Measurements from ENCODE around the gene ARAP3.
"Not testable (repeated sequence)": the region's sequence is repeated elsewhere in the genome, so short reads cannot be mapped to it uniquely, and the experiment has no call there.

Gene ARAP3

GRCh38 chr5:141618030-141618803 is 63.8 kb downstream of the ARAP3 start:
- peak in 1 of 3 donors; percentile 27 for DNase-seq (ENCODE audit: low read depth in 3 of 3, low spot score in 1 of 3)

- no peak for DNase-seq (ENCODE audit: low read depth in 3 of 3, low spot score in 1 of 3)
Measured at GRCh38 chr5:141617682-141618029, 64.4 kb downstream of the ARAP3 start.

- DNase-seq (ENCODE audit: low read depth in 3 of 3, low spot score in 1 of 3) = no peak
Measured at GRCh38 chr5:141617128-141617527, 64.9 kb downstream of the ARAP3 start.

- DNase-seq (ENCODE audit: low read depth in 3 of 3, low spot score in 1 of 3) = no peak
Measured at GRCh38 chr5:141615991-141616720, 65.9 kb downstream of the ARAP3 start.

- no peak for DNase-seq (ENCODE audit: low read depth in 3 of 3, low spot score in 1 of 3)
Measured at GRCh38 chr5:141613344-141613743, 68.7 kb downstream of the ARAP3 start.

GRCh38 chr5:141611289-141611688 is 70.7 kb downstream of the ARAP3 start:
- DNase-seq (ENCODE audit: low read depth in 3 of 3, low spot score in 1 of 3) = no peak

- not testable (repeated sequence) for DNase-seq (ENCODE audit: low read depth in 3 of 3, low spot score in 1 of 3)
Measured at GRCh38 chr5:141609921-141610320, 72.1 kb downstream of the ARAP3 start.

- no peak for DNase-seq (ENCODE audit: low read depth in 3 of 3, low spot score in 1 of 3)
Measured at GRCh38 chr5:141609044-141609443, 73.0 kb downstream of the ARAP3 start.

- DNase-seq (ENCODE audit: low read depth in 3 of 3, low spot score in 1 of 3) = no peak
Measured at GRCh38 chr5:141608557-141608956, 73.5 kb downstream of the ARAP3 start.

GRCh38 chr5:141608046-141608445 is 74.0 kb downstream of the ARAP3 start:
- no peak for DNase-seq (ENCODE audit: low read depth in 3 of 3, low spot score in 1 of 3)

GRCh38 chr5:141605523-141606277 is 76.3 kb downstream of the ARAP3 start:
- peak in 2 of 3 donors; percentile 47 to 49 for DNase-seq (ENCODE audit: low read depth in 3 of 3, low spot score in 1 of 3)

- DNase-seq (ENCODE audit: low read depth in 3 of 3, low spot score in 1 of 3) = no peak
Measured at GRCh38 chr5:141603923-141604717, 77.9 kb downstream of the ARAP3 start.

Data from stimulated activated CD4-positive, alpha-beta T cell treated with anti-CD3 and anti-CD28 coated beads, TNF-alpha, amount 100 ng/mL, for 1 hour (primary cell).